ENCODE data around the gene MYH7.

The MYH7 gene

DNA sequence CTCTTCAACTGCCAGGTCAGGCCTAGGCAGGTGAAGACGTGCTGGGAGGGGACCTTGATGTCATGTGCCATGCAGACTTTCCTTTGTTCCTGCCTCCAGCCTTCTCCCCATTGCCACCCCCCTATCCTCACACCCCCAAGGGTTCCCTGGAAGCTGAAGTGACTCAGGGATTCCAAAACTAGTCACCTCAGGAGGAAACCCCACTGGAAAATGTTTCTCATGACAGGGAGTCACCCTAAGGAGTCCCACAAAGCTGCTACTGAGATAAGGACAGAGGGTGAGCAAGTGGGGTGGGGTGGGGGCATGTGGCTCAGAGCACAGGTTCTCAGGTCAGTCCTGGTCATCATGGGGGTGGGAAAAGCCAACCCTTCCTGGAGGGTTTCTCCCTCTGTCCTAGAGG, 65.2 kb downstream of the MYH7 start:
- DNase-seq (ENCODE audit: low spot score): no peak

GRCh38 chr14:23366426-23366921, 69.0 kb downstream of the MYH7 start:
- DNase-seq (ENCODE audit: low spot score): no peak

DNA sequence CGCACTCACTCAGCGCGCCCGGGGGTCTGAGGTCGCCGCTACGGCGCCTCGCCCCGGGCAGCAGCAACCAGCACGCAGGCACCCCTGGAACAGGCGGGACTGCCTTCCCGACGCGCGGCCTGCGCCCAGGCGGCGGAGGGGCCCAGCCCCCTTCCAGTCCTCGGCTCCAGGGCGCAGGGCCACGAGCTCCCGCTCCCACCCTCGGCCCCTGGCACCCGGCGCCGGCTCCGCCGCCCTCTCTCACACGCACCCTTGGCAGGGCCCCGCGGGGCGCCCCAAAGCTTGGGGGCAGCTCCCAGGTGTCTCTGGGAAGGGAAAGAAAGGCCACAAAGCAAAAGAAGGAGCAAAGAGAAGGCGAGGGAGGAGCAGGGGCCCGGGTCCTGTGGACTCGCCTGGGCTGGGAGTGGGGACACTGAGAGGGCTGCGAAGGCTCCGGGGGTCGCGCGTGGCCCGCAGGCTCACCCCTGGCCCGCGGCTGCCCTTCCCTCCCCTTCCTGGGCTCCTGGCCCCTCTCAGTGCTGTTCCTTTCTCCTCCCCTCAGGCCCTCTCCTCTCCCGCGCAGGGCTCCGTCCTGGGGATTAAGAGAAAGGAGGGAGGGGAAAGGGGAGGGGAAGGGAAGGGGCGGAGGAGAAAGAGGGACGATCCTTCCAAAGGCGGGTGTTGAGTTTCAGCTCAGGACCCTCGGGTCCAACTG, 69.6 kb downstream of the MYH7 start:
- DNase-seq (ENCODE audit: low spot score): no peak

DNA sequence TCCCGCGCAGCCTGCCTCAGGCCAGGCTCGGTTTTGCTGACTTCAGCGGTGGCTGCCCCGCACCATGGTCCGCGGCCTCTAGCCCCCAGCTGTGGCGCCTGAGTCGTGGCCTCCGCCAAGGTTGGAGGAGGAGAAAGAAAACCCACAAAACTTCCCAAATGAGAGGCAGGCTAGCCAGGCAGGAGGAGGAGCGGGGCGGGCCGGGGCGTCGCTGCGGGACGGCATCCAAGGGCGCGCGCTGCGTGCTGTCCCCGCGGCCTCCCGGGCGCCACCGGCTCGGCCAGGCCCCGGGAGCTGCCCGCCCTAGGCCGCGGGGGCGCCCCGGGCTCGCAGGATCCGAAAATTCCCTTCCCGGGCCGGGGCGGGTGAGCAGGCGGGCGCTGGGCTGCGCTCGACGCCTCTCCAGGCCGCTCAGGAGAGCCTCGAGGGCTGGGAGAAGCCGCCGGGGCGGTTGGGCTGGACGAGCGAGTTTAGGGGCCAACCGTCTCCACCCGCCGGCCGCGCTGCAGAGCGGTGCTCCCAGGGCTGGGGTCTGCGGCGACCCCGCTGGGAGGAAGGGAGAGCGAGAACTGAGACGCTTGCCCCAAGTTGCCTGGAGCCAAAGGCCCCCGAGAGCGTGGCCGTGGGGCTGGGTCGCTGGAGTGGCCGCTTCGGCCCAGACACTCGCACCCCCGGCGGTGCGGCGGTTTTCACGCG, 70.3 kb downstream of the MYH7 start, which contains the start of gene EFS:
EFS (minus strand) TSS at position 137 of the 696 bp plus-strand sequence. CDS start 147 bp downstream, outside the sequence.
- no peak for DNase-seq (ENCODE audit: low spot score)

DNA sequence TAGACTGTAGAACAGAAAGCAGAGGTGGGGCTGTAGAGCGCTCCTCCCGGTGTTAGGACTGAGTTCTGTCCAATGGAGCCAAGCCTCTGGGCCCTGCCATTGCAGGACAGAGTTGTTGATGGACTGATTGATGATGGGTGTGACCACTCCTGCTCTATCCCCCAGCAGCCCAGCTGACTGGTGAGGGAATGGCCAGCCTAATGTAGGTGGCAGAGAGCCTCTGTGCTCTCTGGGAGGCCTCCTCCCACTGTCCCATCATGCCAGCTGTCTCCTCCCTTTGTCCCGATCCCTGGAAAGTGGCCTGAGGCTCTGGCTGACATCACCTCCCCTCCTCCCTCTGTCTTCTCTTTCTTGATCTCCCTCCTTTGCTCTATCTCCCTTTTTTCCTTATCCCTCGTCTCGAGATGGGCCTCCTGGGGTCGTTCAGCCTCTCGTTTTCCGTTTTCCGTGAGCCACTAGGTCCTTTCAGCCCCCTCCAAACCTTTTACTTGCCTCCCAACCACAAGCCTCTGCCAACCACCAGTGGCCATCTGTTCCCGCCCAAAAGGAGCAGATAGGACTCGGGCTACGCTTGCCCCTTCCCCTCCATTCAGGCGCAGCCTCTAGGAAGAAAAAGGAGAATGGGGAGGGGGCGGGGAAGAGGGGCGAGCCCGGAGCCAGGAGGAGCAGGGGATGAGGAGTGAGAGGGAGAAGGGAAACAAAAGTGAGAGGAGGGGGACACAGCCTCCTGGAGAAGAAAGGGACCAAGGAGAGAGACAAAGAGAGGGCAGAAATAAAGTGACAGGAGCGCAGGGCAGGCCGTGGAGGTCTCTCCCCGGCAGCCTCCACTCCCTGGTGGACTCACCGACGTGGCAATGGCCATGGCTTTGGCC, 71.1 kb downstream of the MYH7 start:
- DNase-seq (ENCODE audit: low spot score): no peak

All from NAMALWA (cell line).